ENCODE results near the gene CREG2. TPM values are rescaled to one million over a fixed set of nuclear protein-coding genes. Genes with fewer than 3 reads are reported as not detected.

CREG2 gene
- polyA plus RNA-seq, 1 of the 3 experiments (the other 2 are of a cell fraction) = 1.4 TPM

DNA sequence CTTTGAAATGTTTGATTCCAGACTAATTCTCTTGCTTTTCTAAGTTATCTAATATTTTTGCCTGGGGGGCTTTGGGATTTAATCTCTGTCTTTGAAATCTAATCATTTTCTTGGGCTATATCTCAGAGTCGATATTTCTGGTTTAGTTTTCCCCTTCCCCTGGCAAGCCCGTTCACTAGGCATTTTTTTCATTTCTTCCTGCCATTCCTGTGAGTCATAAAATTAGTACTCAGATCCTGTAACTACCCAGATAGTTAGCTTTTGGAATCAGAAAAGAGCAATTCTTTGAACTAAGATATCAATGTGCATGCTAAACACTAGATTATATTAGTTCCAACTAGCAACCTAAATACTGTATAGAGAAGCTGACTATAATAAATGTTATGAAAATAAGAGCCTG, 49.4 kb downstream of the CREG2 start:
- POLR2A ChIA-PET = no interaction called here

DNA sequence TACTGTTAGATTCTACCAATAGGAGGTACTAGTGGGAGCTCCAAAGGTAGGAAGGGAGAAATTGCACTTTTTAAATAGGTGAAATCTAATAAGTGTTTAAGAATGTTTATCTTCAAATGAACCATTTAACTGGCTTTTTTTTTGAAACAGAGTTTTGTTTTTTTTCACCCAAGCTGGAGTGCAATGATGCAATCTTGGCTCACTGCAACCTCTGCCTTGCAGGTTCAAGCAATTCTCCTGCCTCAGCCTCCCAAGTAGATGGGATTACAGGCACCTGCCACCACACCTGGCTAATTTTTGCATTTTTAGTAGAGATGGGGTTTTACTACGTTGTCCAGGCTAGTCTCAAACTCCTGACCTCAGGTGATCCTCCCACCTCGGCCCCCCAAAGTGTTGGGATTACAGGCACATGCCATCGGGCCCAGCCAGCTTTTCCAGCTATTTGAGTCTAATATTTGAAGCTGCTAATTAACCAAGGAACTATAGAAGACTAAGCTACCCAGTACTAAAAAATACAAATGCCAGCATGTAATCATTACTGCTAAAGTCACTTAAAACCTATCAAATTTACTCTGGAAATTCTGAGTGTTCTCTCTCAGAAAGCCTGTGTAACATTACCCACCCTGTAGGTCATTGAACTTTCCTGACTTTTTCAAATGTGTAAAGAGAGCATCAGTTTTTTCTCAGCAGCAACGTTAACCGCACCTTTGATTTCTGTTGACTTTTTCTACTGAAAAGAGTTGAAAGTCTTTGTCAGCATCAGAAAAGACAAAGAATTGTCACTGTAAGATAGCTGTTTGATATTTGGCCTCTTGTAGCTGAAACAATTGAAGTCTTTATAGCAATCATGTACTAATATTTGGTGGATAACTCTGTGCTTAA, 54.2 kb downstream of the CREG2 start:
- Histone ChIP-seq H3K36me3 (replicated peaks in 1 of 2; ENCODE audit: control insufficient read depth in 1 of 2, insufficient read depth in 2 of 2, low read length in 1 of 2) (no peaks in the 10 kb centered on the region), H4K20me1 (ENCODE audit: insufficient read depth) (no peaks in the 10 kb centered on the region), H3F3A (replicated peaks; ENCODE audit: insufficient read depth) (peaks cover 11% of the 10 kb centered on the region), H3K27ac (ENCODE audit: low read depth in 2 of 2, low read length in 1 of 2) (no peak overlapping the region), H3K9me2 (no peaks in the 10 kb centered on the region), H3K9me3 (no peaks in the 10 kb centered on the region), H3K4me3 (ENCODE audit: low read depth in 2 of 2, low read length in 1 of 2) (no peak overlapping the region), H3K27me3 (ENCODE audit: insufficient read depth) (no peaks in the 10 kb centered on the region), H3K4me1 (ENCODE audit: control insufficient read depth in 1 of 2, insufficient read depth in 2 of 2, low read depth in 1 of 2, low read length in 1 of 2) (no peaks in the 10 kb centered on the region; a peak in 1 of 4 replicates), H3K79me2 (ENCODE audit: insufficient read depth) (no peaks in the 10 kb centered on the region), H3K9ac (no peak overlapping the region), H3K4me2 (no peak overlapping the region), H2AFZ (ENCODE audit: low read depth) (no peak overlapping the region)
- ChIA-PET POLR2A (no interaction called here), CTCF (interaction anchor here (0.7 to 6.5 kb wide), 4 partner anchors 8 to 438 kb away, joined by 3 to 40 read pairs (median 3); partner anchors contain the start of gene CREG2)
- 69% methylated on average over 5 of the region's 5 CpGs for WGBS (ENCODE audit: low lambda C conversion rate)
- DNase-seq = no peak
- no peak for TF ChIP-seq CHD2 (IDR thresholded peaks at IDR 0.05; ENCODE audit: low read length, partially characterized antibody)
- TF ChIP-seq, protein P1, sequence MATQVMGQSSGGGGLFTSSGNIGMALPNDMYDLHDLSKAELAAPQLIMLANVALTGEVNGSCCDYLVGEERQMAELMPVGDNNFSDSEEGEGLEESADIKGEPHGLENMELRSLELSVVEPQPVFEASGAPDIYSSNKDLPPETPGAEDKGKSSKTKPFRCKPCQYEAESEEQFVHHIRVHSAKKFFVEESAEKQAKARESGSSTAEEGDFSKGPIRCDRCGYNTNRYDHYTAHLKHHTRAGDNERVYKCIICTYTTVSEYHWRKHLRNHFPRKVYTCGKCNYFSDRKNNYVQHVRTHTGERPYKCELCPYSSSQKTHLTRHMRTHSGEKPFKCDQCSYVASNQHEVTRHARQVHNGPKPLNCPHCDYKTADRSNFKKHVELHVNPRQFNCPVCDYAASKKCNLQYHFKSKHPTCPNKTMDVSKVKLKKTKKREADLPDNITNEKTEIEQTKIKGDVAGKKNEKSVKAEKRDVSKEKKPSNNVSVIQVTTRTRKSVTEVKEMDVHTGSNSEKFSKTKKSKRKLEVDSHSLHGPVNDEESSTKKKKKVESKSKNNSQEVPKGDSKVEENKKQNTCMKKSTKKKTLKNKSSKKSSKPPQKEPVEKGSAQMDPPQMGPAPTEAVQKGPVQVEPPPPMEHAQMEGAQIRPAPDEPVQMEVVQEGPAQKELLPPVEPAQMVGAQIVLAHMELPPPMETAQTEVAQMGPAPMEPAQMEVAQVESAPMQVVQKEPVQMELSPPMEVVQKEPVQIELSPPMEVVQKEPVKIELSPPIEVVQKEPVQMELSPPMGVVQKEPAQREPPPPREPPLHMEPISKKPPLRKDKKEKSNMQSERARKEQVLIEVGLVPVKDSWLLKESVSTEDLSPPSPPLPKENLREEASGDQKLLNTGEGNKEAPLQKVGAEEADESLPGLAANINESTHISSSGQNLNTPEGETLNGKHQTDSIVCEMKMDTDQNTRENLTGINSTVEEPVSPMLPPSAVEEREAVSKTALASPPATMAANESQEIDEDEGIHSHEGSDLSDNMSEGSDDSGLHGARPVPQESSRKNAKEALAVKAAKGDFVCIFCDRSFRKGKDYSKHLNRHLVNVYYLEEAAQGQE (IDR thresholded peaks at IDR 0.05; ENCODE audit: low read depth, low read length) = no peak
- TF ChIP-seq, protein P2, sequence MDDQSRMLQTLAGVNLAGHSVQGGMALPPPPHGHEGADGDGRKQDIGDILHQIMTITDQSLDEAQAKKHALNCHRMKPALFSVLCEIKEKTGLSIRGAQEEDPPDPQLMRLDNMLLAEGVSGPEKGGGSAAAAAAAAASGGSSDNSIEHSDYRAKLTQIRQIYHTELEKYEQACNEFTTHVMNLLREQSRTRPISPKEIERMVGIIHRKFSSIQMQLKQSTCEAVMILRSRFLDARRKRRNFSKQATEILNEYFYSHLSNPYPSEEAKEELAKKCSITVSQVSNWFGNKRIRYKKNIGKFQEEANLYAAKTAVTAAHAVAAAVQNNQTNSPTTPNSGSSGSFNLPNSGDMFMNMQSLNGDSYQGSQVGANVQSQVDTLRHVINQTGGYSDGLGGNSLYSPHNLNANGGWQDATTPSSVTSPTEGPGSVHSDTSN (IDR thresholded peaks at IDR 0.05) = no peak
- TF ChIP-seq, protein P3, sequence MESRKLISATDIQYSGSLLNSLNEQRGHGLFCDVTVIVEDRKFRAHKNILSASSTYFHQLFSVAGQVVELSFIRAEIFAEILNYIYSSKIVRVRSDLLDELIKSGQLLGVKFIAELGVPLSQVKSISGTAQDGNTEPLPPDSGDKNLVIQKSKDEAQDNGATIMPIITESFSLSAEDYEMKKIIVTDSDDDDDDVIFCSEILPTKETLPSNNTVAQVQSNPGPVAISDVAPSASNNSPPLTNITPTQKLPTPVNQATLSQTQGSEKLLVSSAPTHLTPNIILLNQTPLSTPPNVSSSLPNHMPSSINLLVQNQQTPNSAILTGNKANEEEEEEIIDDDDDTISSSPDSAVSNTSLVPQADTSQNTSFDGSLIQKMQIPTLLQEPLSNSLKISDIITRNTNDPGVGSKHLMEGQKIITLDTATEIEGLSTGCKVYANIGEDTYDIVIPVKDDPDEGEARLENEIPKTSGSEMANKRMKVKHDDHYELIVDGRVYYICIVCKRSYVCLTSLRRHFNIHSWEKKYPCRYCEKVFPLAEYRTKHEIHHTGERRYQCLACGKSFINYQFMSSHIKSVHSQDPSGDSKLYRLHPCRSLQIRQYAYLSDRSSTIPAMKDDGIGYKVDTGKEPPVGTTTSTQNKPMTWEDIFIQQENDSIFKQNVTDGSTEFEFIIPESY (IDR thresholded peaks at IDR 0.05; ENCODE audit: borderline replicate concordance, low read depth) = no peak
- no peak for TF ChIP-seq RCOR1 (IDR thresholded peaks at IDR 0.05; ENCODE audit: low read length)

More for the DNA sequence above, 49.4 kb downstream of the CREG2 start:
- Histone ChIP-seq H3K9me3 (no peaks in the 10 kb centered on the region), H3K9ac (no peak overlapping the region), H3K27ac (ENCODE audit: low read depth in 2 of 2, low read length in 1 of 2) (no peak overlapping the region), H3K4me2 (peak overlapping the region; percentile 25; the same call in 1 of the 2 replicates), H3K27me3 (ENCODE audit: insufficient read depth) (no peaks in the 10 kb centered on the region), H3K9me2 (no peaks in the 10 kb centered on the region), H3K4me1 (ENCODE audit: control insufficient read depth in 1 of 2, insufficient read depth in 2 of 2, low read depth in 1 of 2, low read length in 1 of 2) (no peaks in the 10 kb centered on the region), H2AFZ (ENCODE audit: low read depth) (peak overlapping the region; percentile 63; the same call in 1 of the 2 replicates), H3K36me3 (replicated peaks in 1 of 2; ENCODE audit: control insufficient read depth in 1 of 2, insufficient read depth in 2 of 2, low read length in 1 of 2) (no peaks in the 10 kb centered on the region), H3K79me2 (ENCODE audit: insufficient read depth) (no peaks in the 10 kb centered on the region), H3F3A (replicated peaks; ENCODE audit: insufficient read depth) (no peaks in the 10 kb centered on the region), H3K4me3 (ENCODE audit: low read depth in 2 of 2, low read length in 1 of 2) (no peak overlapping the region), H4K20me1 (ENCODE audit: insufficient read depth) (no peaks in the 10 kb centered on the region)
- CTCF ChIA-PET = interaction anchor here (1.0 to 1.2 kb wide), 2 partner anchors 50 to 81 kb away, joined by 3 to 4 read pairs; partner anchors contain the start of gene CREG2
- 8% methylated on average over 2 of the region's 2 CpGs for WGBS (ENCODE audit: low lambda C conversion rate)
- DNase-seq = no peak
- TF ChIP-seq, protein P1 (IDR thresholded peaks at IDR 0.05; ENCODE audit: low read depth, low read length) = no peak
- TF ChIP-seq, protein P4, sequence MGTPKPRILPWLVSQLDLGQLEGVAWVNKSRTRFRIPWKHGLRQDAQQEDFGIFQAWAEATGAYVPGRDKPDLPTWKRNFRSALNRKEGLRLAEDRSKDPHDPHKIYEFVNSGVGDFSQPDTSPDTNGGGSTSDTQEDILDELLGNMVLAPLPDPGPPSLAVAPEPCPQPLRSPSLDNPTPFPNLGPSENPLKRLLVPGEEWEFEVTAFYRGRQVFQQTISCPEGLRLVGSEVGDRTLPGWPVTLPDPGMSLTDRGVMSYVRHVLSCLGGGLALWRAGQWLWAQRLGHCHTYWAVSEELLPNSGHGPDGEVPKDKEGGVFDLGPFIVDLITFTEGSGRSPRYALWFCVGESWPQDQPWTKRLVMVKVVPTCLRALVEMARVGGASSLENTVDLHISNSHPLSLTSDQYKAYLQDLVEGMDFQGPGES (IDR thresholded peaks at IDR 0.05; ENCODE audit: low read depth, low read length) = no peak
- TF ChIP-seq ELF1 (IDR thresholded peaks at IDR 0.05) = no peak
- no peak for TF ChIP-seq NRF1 (IDR thresholded peaks at IDR 0.05; ENCODE audit: low read depth, low read length)
- TF ChIP-seq RFX5 (IDR thresholded peaks at IDR 0.05; ENCODE audit: low read length) = no peak
- TF ChIP-seq JUND (IDR thresholded peaks at IDR 0.05) = peak; percentile 69
- peak; percentile 71 for TF ChIP-seq FOSL2 (IDR thresholded peaks at IDR 0.05; ENCODE audit: borderline replicate concordance, low read depth)
